SK-N-SH (cell line): ENCODE results near the gene EDARADD. TPM values are rescaled to one million over a fixed set of nuclear protein-coding genes. Genes with fewer than 3 reads are reported as not detected.

ENCODE experiments used
- CTCF ChIA-PET: fragments of 300-600, 350-600 bp; formaldehyde crosslinking; extraction: SDS; loops from one replicate; lab custom pipeline; 2021; lab: Yijun Ruan, JAX
- POLR2A ChIA-PET: fragments of 350-600 bp; sonication (Branson Sonifier 250); formaldehyde crosslinking; extraction: SDS; loops from one replicate; lab custom pipeline; 2020; ENCODE audit warnings: antibody characterized with exemption, inconsistent platforms; lab: Yijun Ruan, JAX
- DNase-seq: peaks from one replicate; pipeline ENCODE4 v3.0.0; 2012
- H2AFZ ChIP-seq: fragments of 200-600 bp; sonication (generic); 2 replicates; pipeline ENCODE4 v1.8.1; 2016; ENCODE audit warnings: antibody characterized with exemption, mild to moderate bottlenecking, low read depth
- H3F3A ChIP-seq: fragments of 200-600 bp; sonication (generic); replicated peaks from 2 replicates; pipeline ENCODE3; 2016; ENCODE audit warnings: antibody characterized with exemption, mild to moderate bottlenecking; ENCODE audit not compliant: insufficient read depth
- H3K27ac ChIP-seq, 2 experiments: fragments of 200-500 bp in 1 of 2; fragments of 200-600 bp in 1 of 2; sonication (Bioruptor generic) in 1 of 2; sonication (generic), shearing (Covaris generic) in 1 of 2; 2 replicates each; pipeline versions ENCODE4 v1.5.1 to v1.6.1; 2014 to 2016; ENCODE audit warnings: low read depth in 2 of 2, inconsistent platforms in 1 of 2, low read length in 1 of 2, mild to moderate bottlenecking in 1 of 2, mixed read lengths in 1 of 2
- H3K27me3 ChIP-seq: fragments of 200-600 bp; sonication (generic), shearing (Covaris generic); 2 replicates; pipeline ENCODE4 v1.6.1; 2016; ENCODE audit warnings: mixed run types; ENCODE audit not compliant: insufficient read depth
- H3K36me3 ChIP-seq, 2 experiments: fragments of 200-500 bp in 1 of 2; fragments of 200-600 bp in 1 of 2; sonication (Bioruptor generic) in 1 of 2; sonication (generic) in 1 of 2; replicated peaks in 1 of 2; 2 replicates each; pipeline versions ENCODE3 to v1.5.1; 2014 to 2016; ENCODE audit warnings: low read length in 1 of 2, mild to moderate bottlenecking in 1 of 2; ENCODE audit not compliant: insufficient read depth in 2 of 2, control insufficient read depth in 1 of 2
- H3K4me1 ChIP-seq, 2 experiments: fragments of 200-500 bp in 1 of 2; fragments of 200-600 bp in 1 of 2; sonication (Bioruptor generic) in 1 of 2; sonication (generic), shearing (Covaris generic) in 1 of 2; 2 replicates each; pipeline versions ENCODE4 v1.5.1 to v1.6.1; 2014 to 2016; ENCODE audit warnings: low read depth in 1 of 2, low read length in 1 of 2, mixed run types in 1 of 2; ENCODE audit not compliant: insufficient read depth in 2 of 2, control insufficient read depth in 1 of 2
- H3K4me2 ChIP-seq: fragments of 200-600 bp; sonication (generic), shearing (Covaris generic); 2 replicates; pipeline ENCODE4 v1.6.1; 2017; ENCODE audit warnings: mixed run types
- H3K4me3 ChIP-seq, 2 experiments: fragments of 200-500 bp in 1 of 2; fragments of 200-600 bp in 1 of 2; sonication (Bioruptor generic) in 1 of 2; sonication (generic), shearing (Covaris generic) in 1 of 2; 2 replicates each; pipeline versions ENCODE4 v1.5.1 to v1.8.1; 2014 to 2016; ENCODE audit warnings: low read depth in 2 of 2, inconsistent platforms in 1 of 2, low read length in 1 of 2, mild to moderate bottlenecking in 1 of 2, mixed read lengths in 1 of 2, moderate library complexity in 1 of 2
- H3K79me2 ChIP-seq: fragments of 200-600 bp; sonication (generic); 2 replicates; pipeline ENCODE4 v1.8.1; 2017; ENCODE audit warnings: mild to moderate bottlenecking; ENCODE audit not compliant: insufficient read depth
- H3K9ac ChIP-seq: fragments of 200-600 bp; sonication (generic); 2 replicates; pipeline ENCODE4 v1.6.1; 2017; ENCODE audit warnings: mixed run types
- H3K9me2 ChIP-seq: fragments of 200-600 bp; sonication (generic); 2 replicates; pipeline ENCODE4 v1.6.1; 2017; ENCODE audit warnings: mixed run types
- H3K9me3 ChIP-seq: fragments of 200-600 bp; sonication (generic); 2 replicates; pipeline ENCODE4 v1.6.1; 2017; ENCODE audit warnings: mixed run types, mild to moderate bottlenecking, moderate library complexity
- H4K20me1 ChIP-seq: fragments of 200-600 bp; sonication (generic); 2 replicates; pipeline ENCODE4 v1.6.1; 2017; ENCODE audit warnings: mild to moderate bottlenecking, mixed run types; ENCODE audit not compliant: insufficient read depth
- CHD2 ChIP-seq: fragments of 150-350 bp; IDR thresholded peaks from 2 replicates; pipeline ENCODE4 v1.6.1; 2018; ENCODE audit warnings: low read length; ENCODE audit not compliant: partially characterized antibody
- ELF1 ChIP-seq: IDR thresholded peaks from 2 replicates; pipeline ENCODE4 v1.4.0; 2012
- FOSL2 ChIP-seq: IDR thresholded peaks from 2 replicates; pipeline ENCODE4 v1.4.0; 2012; ENCODE audit warnings: low read depth, mild to moderate bottlenecking, moderate library complexity, borderline replicate concordance
- FOXJ3 ChIP-seq: sonication (generic); formaldehyde crosslinking; IDR thresholded peaks from 2 replicates; pipeline ENCODE4 v1.5.1; 2020; ENCODE audit warnings: mild to moderate bottlenecking, missing genetic modification reagents
- FOXM1 ChIP-seq: IDR thresholded peaks from 2 replicates; pipeline ENCODE4 v1.4.0; 2012; ENCODE audit warnings: low read depth, mild to moderate bottlenecking
- GABPA ChIP-seq: IDR thresholded peaks from 2 replicates; pipeline ENCODE4 v1.4.0; 2012; ENCODE audit warnings: low read depth, mild to moderate bottlenecking
- JUND ChIP-seq: IDR thresholded peaks from 2 replicates; pipeline ENCODE4 v1.4.0; 2012
- MXI1 ChIP-seq: IDR thresholded peaks from 2 replicates; pipeline ENCODE4 v1.6.1; 2012; ENCODE audit warnings: mild to moderate bottlenecking, low read depth, low read length, improper control_type of control experiment
- NFIC ChIP-seq: IDR thresholded peaks from 2 replicates; pipeline ENCODE4 v1.4.0; 2012; ENCODE audit warnings: borderline replicate concordance
- POLR2AphosphoS5 ChIP-seq: IDR thresholded peaks from 2 replicates; pipeline ENCODE4 v1.6.1; 2012; ENCODE audit warnings: low read depth, low read length
- RCOR1 ChIP-seq: fragments of 150-350 bp; IDR thresholded peaks from 2 replicates; pipeline ENCODE4 v1.6.1; 2017; ENCODE audit warnings: antibody characterized with exemption, low read length
- SIN3A ChIP-seq: IDR thresholded peaks from 2 replicates; pipeline ENCODE4 v1.6.1; 2012; ENCODE audit warnings: low read depth, mild to moderate bottlenecking, low read length, moderate library complexity, borderline replicate concordance
- TEAD4 ChIP-seq: IDR thresholded peaks from 2 replicates; pipeline ENCODE4 v1.4.0; 2012; ENCODE audit warnings: mild to moderate bottlenecking, borderline replicate concordance; ENCODE audit not compliant: insufficient read depth
- YY1 ChIP-seq: IDR thresholded peaks from 2 replicates; pipeline ENCODE4 v1.4.0; 2012; ENCODE audit warnings: low read depth, mild to moderate bottlenecking
- WGBS: methylation state at CpG from one replicate; pipeline ENCODE4 v1.1.6; 2017; ENCODE audit warnings: low lambda C conversion rate; 5-methylcytosine and 5-hydroxymethylcytosine counted together
- polyA plus RNA-seq, 3 experiments: library from polyadenylated mRNA; depleted of rRNA; stranded (reverse); fragments of >200 nt; gene quantifications; 2 replicates each; pipeline ENCODE4 v1.2.3, GENCODE V29; 2012
- TF ChIP-seq, protein P1 (sequence below): fragments of 150-350 bp; IDR thresholded peaks from 2 replicates; pipeline ENCODE4 v1.6.1; 2017; ENCODE audit warnings: antibody characterized with exemption, low read length, low read depth, borderline replicate concordance
- TF ChIP-seq, protein P2 (sequence below): fragments of 200-600 bp; sonication (generic); IDR thresholded peaks from 2 replicates; pipeline ENCODE4 v1.6.1; 2017; ENCODE audit warnings: antibody characterized with exemption, mild to moderate bottlenecking, moderate library complexity
- TF ChIP-seq, protein P3 (sequence below): IDR thresholded peaks from 2 replicates; pipeline ENCODE4 v1.4.0; 2012; ENCODE audit warnings: low read depth, borderline replicate concordance
- TF ChIP-seq, protein P4 (sequence below): IDR thresholded peaks from 2 replicates; pipeline ENCODE4 v1.4.0; 2012; ENCODE audit warnings: low read depth
- TF ChIP-seq, protein P5 (sequence below): fragments of 150-350 bp; IDR thresholded peaks from 2 replicates; pipeline ENCODE4 v1.6.1; 2016; ENCODE audit warnings: mild to moderate bottlenecking, low read depth, low read length

Gene EDARADD
- polyA plus RNA-seq, 1 of the 3 experiments (the other 2 are of a cell fraction) = not detected

DNA sequence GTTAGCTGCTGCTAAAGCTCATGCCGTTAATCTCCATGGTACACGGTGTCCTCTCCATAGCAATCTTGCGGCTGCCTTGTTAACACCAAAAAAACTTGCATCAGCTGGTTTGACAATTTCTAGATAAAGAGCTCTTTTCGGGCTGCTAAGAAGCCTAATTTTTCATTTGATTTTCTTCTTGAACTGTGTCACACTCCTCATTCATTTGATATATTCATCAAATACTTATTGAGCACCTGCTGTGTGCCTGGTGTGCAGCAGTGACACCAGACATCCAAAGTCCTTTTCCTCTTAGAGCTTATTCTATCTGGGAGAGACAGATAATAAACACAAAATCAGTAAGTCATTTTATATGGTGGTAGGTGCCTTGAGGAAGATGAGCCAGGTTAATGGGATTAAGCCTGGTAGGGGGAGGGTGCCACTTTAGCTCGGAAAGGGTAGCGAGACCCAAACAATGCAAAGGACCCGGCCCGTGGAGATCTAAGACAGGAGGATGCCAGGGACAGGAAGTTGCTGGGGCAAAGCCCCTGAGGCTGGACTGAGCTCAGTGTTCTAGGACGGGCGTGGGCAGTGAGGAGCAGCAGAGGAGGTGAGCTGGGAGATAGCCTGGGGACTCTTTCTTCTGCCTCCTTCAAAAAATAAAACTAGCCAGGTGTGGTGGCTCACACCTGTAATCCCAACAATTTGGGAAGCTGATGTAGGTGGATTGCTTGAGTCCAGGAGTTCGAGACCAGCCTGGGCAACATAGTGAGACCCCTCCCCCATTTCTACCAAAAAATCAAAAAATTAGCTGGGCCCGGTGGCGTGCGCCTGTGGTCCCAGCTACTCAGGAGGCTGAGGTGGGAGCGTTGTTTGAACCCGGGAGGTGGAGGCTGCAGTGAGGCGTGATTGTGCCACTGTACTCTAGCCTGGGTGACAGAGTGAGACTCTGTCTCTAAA lies 79.0 kb downstream of the EDARADD start:
- Histone ChIP-seq H3K9me3 (no peaks in the 10 kb centered on the region), H3K4me1 (peaks cover 0 to 2% of the 10 kb centered on the region in 2 experiments; a peak in 1 of 4 replicates), H3F3A (no peaks in the 10 kb centered on the region), H3K4me2 (no peak overlapping the region), H3K4me3 (no peak overlapping the region), H3K9ac (no peak overlapping the region), H2AFZ (no peak overlapping the region), H3K27me3 (no peaks in the 10 kb centered on the region), H3K36me3 (no peaks in the 10 kb centered on the region), H4K20me1 (no peaks in the 10 kb centered on the region), H3K79me2 (no peaks in the 10 kb centered on the region), H3K9me2 (no peaks in the 10 kb centered on the region), H3K27ac (no peak overlapping the region)
- no peak for DNase-seq
- POLR2A ChIA-PET = interaction anchor here (0.6 kb wide), 1 partner anchor 249 kb away, joined by 4 read pairs; no protein-coding TSS in a partner anchor
- CTCF ChIA-PET = interaction anchor here (1.2 to 1.9 kb wide), 5 partner anchors 11 to 369 kb away, joined by 4 to 6 read pairs (median 5); no protein-coding TSS in a partner anchor
- TF ChIP-seq SIN3A (no peak), ELF1 (no peak), GABPA (no peak), TEAD4 (no peak), MXI1 (no peak), POLR2AphosphoS5 (no peak)
- TF ChIP-seq, protein P1, sequence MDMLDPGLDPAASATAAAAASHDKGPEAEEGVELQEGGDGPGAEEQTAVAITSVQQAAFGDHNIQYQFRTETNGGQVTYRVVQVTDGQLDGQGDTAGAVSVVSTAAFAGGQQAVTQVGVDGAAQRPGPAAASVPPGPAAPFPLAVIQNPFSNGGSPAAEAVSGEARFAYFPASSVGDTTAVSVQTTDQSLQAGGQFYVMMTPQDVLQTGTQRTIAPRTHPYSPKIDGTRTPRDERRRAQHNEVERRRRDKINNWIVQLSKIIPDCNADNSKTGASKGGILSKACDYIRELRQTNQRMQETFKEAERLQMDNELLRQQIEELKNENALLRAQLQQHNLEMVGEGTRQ = no peak
- TF ChIP-seq, protein P2, sequence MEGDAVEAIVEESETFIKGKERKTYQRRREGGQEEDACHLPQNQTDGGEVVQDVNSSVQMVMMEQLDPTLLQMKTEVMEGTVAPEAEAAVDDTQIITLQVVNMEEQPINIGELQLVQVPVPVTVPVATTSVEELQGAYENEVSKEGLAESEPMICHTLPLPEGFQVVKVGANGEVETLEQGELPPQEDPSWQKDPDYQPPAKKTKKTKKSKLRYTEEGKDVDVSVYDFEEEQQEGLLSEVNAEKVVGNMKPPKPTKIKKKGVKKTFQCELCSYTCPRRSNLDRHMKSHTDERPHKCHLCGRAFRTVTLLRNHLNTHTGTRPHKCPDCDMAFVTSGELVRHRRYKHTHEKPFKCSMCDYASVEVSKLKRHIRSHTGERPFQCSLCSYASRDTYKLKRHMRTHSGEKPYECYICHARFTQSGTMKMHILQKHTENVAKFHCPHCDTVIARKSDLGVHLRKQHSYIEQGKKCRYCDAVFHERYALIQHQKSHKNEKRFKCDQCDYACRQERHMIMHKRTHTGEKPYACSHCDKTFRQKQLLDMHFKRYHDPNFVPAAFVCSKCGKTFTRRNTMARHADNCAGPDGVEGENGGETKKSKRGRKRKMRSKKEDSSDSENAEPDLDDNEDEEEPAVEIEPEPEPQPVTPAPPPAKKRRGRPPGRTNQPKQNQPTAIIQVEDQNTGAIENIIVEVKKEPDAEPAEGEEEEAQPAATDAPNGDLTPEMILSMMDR = no peak
- 57% methylated on average over 14 of the region's 17 CpGs for WGBS

DNA sequence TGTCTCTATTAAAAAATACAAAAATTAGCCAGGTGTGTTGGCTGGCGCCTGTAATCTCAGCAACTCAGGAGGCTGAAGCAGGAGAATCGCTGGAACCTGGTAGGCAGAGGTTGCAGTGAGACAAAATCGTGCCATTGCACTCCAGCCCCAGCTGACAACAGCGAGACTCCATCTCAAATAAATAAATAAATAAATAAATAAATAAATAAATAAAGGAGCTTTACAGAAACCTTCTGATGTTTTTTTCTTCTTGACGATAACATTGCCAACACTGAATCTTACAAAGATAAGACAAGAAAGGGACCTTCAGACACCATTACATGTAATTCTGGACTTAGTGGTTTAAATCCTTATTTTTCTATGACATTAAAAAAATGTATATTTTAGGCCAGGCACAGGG lies 81.9 kb downstream of the EDARADD start:
- no peak overlapping the region for H3K4me3 ChIP-seq
- no peaks in the 10 kb centered on the region for H3F3A ChIP-seq
- no peaks in the 10 kb centered on the region for H3K36me3 ChIP-seq
- H3K4me2 ChIP-seq = no peak overlapping the region
- no peaks in the 10 kb centered on the region for H3K27me3 ChIP-seq
- H3K9ac ChIP-seq = no peak overlapping the region
- no peak overlapping the region for H2AFZ ChIP-seq
- WGBS = 70% methylated on average over 5 of the region's 5 CpGs
- no peaks in the 10 kb centered on the region for H3K9me2 ChIP-seq
- POLR2A ChIA-PET = no interaction called here
- CTCF ChIA-PET = no interaction called here
- no peaks in the 10 kb centered on the region for H3K79me2 ChIP-seq
- peaks cover 0 to 2% of the 10 kb centered on the region in 2 experiments; a peak in 1 of 4 replicates for H3K4me1 ChIP-seq
- no peaks in the 10 kb centered on the region for H4K20me1 ChIP-seq
- no peaks in the 10 kb centered on the region for H3K9me3 ChIP-seq
- DNase-seq = no peak
- no peak overlapping the region for H3K27ac ChIP-seq
- TF ChIP-seq FOXJ3 (CRISPR knock-in tag) (no peak), FOXM1 (no peak), FOSL2 (no peak), RCOR1 (no peak), POLR2AphosphoS5 (no peak), YY1 (no peak), NFIC (no peak), JUND (no peak), CHD2 (no peak)
- TF ChIP-seq, protein P3, sequence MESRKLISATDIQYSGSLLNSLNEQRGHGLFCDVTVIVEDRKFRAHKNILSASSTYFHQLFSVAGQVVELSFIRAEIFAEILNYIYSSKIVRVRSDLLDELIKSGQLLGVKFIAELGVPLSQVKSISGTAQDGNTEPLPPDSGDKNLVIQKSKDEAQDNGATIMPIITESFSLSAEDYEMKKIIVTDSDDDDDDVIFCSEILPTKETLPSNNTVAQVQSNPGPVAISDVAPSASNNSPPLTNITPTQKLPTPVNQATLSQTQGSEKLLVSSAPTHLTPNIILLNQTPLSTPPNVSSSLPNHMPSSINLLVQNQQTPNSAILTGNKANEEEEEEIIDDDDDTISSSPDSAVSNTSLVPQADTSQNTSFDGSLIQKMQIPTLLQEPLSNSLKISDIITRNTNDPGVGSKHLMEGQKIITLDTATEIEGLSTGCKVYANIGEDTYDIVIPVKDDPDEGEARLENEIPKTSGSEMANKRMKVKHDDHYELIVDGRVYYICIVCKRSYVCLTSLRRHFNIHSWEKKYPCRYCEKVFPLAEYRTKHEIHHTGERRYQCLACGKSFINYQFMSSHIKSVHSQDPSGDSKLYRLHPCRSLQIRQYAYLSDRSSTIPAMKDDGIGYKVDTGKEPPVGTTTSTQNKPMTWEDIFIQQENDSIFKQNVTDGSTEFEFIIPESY = no peak
- TF ChIP-seq, protein P1 = no peak
- TF ChIP-seq, protein P4, sequence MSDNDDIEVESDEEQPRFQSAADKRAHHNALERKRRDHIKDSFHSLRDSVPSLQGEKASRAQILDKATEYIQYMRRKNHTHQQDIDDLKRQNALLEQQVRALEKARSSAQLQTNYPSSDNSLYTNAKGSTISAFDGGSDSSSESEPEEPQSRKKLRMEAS = no peak
- TF ChIP-seq, protein P5, sequence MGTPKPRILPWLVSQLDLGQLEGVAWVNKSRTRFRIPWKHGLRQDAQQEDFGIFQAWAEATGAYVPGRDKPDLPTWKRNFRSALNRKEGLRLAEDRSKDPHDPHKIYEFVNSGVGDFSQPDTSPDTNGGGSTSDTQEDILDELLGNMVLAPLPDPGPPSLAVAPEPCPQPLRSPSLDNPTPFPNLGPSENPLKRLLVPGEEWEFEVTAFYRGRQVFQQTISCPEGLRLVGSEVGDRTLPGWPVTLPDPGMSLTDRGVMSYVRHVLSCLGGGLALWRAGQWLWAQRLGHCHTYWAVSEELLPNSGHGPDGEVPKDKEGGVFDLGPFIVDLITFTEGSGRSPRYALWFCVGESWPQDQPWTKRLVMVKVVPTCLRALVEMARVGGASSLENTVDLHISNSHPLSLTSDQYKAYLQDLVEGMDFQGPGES = no peak
